ENCODE measurements around the gene RGS6. TPM values are rescaled to one million over a fixed set of nuclear protein-coding genes. Genes with fewer than 3 reads are reported as not detected.

Gene RGS6
- total RNA-seq, 1 donor from 2014 or later, result not detected

GRCh38 chr14:72549854-72550253, 617.6 kb downstream of the RGS6 start:
- no peak for DNase-seq
- Mint-ChIP-seq H3K9me3 (no peaks in the 10 kb centered on the region), H3K27ac (no peak overlapping the region), H3K36me3 (ENCODE audit: low read depth) (no peaks in the 10 kb centered on the region), H3K4me3 (no peak overlapping the region), H3K27me3 (peaks cover 2% of the 10 kb centered on the region), H3K4me1 (peaks cover 34% of the 10 kb centered on the region)
- ChIA-PET CTCF (no interaction called here), POLR2A (no interaction called here)
- no peak for ATAC-seq (ENCODE audit: low read depth)
- TF ChIP-seq CTCF (IDR thresholded peaks at IDR 0.05), result no peak
- intact Hi-C loops (cut with micrococcal nuclease), result no loop called here

DNA sequence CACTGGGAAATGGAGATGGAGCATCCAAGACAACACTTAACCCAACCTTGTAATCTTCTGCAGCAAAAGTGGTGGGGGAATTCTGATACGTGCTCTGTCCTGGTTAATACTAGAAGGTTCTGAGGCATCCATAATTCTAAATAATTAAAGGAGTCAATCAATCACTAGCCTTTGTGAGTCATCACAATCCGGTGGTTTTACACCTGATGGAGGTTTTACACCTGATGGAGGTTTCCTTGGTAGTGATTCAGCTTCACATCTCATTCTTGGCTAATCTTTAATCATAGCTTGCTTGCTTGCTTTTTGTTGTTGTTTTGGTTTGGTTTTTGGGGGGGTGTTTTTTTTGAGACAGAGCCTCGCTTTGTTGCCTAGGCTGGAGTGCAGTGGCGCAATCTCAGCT, 618.3 kb downstream of the RGS6 start:
- TF ChIP-seq CTCF (IDR thresholded peaks at IDR 0.05), result no peak
- Mint-ChIP-seq H3K27ac (no peak overlapping the region), H3K27me3 (peaks cover 2% of the 10 kb centered on the region), H3K4me3 (no peak overlapping the region), H3K36me3 (ENCODE audit: low read depth) (no peaks in the 10 kb centered on the region), H3K4me1 (peaks cover 29% of the 10 kb centered on the region), H3K9me3 (no peaks in the 10 kb centered on the region)
- POLR2A ChIA-PET, result no interaction called here
- CTCF ChIA-PET, result no interaction called here
- DNase-seq, result no peak
- intact Hi-C loops (cut with micrococcal nuclease), result no loop called here
- ATAC-seq (ENCODE audit: low read depth), result no peak

- ChIA-PET POLR2A (no interaction called here), CTCF (no interaction called here)
- peaks cover 12% of the 10 kb centered on the region for H3K4me1 Mint-ChIP-seq
- H3K9me3 Mint-ChIP-seq, result no peaks in the 10 kb centered on the region
- H3K27ac Mint-ChIP-seq, result no peak overlapping the region
- DNase-seq, result no peak
- no peak for TF ChIP-seq CTCF (IDR thresholded peaks at IDR 0.05)
- no peaks in the 10 kb centered on the region for H3K36me3 Mint-ChIP-seq (ENCODE audit: low read depth)
- H3K4me3 Mint-ChIP-seq, result no peak overlapping the region
- no peak for ATAC-seq (ENCODE audit: low read depth)
- intact Hi-C loops (cut with micrococcal nuclease), result no loop called here
- peaks cover 2% of the 10 kb centered on the region for H3K27me3 Mint-ChIP-seq
These were observed 620.0 kb downstream of the RGS6 start for GRCh38 chr14:72552236-72552635.

DNA sequence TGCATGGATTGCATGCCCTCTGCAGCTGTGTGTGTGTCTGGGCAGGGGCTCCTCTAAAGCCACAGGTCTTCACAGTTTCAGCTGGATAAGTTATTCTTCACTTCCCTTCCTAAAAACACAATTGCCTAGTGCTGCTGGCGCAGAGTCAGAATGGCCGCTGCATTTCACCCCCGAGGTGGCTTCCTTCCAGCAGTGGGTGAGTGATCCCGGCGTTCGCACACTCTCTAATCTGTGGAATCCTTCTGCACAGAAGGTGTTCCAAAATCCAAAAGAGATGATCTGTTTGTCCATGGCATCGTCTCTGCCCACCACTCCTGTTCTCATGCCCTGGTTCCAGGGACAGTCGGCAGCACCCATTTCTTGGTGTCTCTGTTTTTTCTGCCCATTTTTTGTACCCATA, 620.9 kb downstream of the RGS6 start:
- Mint-ChIP-seq H3K27ac (no peak overlapping the region), H3K9me3 (no peaks in the 10 kb centered on the region), H3K27me3 (peaks cover 2% of the 10 kb centered on the region), H3K4me3 (no peak overlapping the region), H3K4me1 (peaks cover 5% of the 10 kb centered on the region), H3K36me3 (ENCODE audit: low read depth) (no peaks in the 10 kb centered on the region)
- ChIA-PET CTCF (no interaction called here), POLR2A (no interaction called here)
- intact Hi-C loops (cut with micrococcal nuclease), result no loop called here
- TF ChIP-seq CTCF (IDR thresholded peaks at IDR 0.05), result no peak
- DNase-seq (no peak), ATAC-seq (ENCODE audit: low read depth) (no peak)

- DNase-seq, result no peak
- no peak overlapping the region for H3K4me3 Mint-ChIP-seq
- H3K4me1 Mint-ChIP-seq, result peaks cover 4% of the 10 kb centered on the region
- POLR2A ChIA-PET, result no interaction called here
- no peak for ATAC-seq (ENCODE audit: low read depth)
- TF ChIP-seq CTCF (IDR thresholded peaks at IDR 0.05), result no peak
- no peak overlapping the region for H3K27ac Mint-ChIP-seq
- CTCF ChIA-PET, result no interaction called here
- H3K27me3 Mint-ChIP-seq, result peaks cover 2% of the 10 kb centered on the region
- H3K36me3 Mint-ChIP-seq (ENCODE audit: low read depth), result no peaks in the 10 kb centered on the region
- intact Hi-C loops (cut with micrococcal nuclease), result no loop called here
- no peaks in the 10 kb centered on the region for H3K9me3 Mint-ChIP-seq
These were observed 621.4 kb downstream of the RGS6 start for GRCh38 chr14:72553656-72554055.
